RKO (cell line): ENCODE measurements around the gene COL4A6.

Experiments
- DNase-seq: peaks from one replicate; pipeline ENCODE4 v3.0.0-alpha.2; 2016; ENCODE audit warnings: low spot score

Gene COL4A6

DNA sequence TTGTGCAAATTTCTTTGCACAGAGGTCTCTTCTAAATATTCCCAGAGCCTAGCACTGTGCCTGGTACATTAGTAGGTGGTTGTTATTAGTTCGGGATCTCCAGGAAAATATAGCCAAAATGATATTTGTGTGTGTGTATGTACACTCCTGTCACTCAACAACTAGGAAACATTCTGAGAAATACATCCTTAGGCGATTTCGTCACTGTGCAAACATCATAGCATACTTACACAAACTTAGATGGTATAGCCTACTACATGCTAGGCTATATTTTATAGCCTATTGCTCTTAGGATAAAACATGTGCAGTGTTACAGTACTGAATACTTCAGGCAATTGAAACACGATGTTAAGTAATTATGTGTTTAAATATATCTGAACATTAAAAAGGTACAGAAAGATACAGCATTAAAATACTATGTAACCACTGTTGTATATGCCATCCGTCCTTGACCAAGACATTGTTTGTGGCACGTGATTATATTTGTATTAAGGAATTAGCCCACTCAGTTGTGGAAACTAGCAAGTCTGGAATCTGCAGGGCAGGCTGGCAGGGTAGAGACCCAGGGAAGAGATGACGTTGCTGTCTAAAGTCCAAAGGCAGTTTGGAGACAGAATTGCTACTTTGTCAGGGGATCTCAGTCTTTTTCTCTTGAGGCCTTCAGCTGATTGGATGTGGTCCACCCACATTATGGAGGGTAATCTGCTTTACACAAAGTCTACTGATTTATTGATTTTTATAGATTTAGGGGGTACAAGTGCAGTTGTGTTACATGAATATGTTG is 106.9 kb downstream of the COL4A6 start:
- DNase-seq, result no peak

DNA sequence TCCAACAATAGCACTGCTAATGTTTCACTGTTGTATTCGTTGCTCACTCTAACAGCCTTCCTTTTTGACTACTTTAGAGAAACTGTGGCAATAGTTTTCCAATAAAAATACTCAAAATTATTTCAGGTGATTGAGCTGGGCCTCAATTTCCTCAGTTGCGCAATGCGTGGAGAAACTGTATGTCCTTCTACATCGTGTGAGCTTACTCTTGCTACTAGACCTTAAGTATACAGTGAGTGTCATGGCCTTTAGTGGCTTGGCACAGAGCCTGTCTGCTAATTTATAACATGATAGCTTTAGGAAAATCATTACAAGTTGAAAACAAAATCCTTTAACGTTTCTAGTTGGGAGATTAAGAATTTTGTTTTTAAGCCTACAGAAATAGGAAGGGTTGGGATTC is 114.5 kb downstream of the COL4A6 start:
- no peak for DNase-seq

DNA sequence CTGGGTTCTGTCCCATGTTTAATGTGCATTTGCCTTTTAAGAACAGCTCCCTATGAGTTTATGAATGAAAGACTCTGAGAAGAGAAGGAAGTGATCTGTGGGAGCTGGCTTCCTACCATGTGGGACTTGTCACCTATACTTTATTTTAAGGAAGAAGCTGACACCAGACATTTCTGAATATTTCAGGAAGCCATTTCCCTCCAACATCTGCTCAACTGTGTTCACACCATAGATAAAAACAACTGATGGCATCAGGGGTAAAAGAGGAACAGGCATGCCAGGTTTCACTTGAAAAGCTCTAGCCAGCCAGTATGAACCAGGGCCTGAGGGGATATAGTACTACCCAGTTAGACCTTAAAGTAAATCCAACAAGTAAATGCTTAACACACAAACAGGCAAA is 116.0 kb downstream of the COL4A6 start:
- no peak for DNase-seq

DNA sequence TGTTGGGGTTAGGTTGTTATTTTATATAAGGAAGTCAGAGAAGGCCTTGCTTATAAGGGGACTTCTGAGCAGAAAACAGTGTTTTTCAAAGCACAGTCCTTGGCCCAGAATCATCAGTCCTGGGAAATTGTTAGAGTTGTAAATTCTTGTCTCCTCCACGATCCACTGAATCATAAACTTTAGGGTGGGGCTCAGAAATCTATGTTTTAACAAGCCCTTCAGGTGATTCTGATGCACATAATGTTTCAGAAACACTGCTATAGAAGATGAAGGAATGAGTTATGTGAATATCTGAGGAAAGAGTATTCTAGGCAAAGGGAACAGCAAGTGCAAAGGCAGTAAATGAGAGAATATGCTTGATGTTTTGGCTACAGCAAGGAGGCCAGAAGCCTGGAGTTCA is 121.8 kb downstream of the COL4A6 start:
- DNase-seq, result no peak

DNA sequence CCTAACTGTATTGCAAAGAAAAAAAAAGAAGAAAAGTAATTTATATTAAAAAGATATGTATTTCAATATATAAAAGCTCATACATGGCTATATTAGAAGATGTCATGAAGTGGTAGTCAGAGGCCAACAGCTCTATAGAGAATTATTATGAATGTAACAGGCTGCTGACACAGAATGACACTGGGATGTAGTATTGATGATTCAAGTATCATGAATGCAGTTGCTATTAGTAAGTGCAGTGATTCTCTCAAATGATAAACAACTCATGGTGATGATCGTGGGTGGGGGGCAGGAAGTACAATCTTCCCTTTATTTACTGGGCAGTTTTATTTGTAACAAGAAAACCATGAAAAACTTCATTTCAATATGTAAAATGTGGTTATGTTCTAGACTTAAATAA is 124.6 kb downstream of the COL4A6 start:
- DNase-seq, result peak; percentile 40

DNA sequence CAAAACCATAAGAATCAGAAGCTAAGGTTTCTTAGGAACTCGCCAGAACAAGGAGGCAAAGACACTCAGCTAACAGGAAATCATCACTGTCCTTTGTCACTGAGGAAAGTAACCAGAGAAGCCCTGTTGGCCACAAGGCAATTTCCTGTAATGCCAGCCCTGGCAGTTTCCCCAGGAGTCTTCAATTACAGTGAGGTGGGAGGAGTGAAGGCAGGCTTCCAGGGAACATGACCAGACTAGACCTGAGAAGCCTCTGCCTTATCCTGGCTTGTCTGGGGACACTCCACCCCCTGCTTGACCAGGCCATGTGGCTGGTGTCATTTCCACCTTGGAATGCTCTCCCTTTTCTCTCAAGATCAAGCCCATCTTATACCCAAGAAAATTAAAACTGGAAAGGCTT is 125.3 kb downstream of the COL4A6 start:
- DNase-seq, result no peak

DNA sequence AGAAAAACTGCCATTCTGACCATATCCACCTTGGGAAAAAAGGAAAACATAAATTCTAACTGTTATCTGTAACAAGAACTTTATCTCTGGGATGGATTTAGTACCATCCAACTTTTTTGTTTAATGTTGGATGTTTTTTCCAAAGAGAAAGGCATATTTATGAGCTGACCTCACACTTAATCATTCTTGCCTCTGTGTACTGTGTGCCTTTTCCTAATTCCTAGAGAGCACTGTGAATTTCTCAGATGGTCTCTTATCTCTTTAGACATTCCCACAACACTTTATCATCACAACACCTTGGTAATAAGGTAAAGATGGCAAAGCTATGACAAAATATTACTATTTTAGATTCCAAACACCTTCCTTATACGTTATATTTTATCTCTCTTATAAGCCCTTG is 126.2 kb downstream of the COL4A6 start:
- no peak for DNase-seq

DNA sequence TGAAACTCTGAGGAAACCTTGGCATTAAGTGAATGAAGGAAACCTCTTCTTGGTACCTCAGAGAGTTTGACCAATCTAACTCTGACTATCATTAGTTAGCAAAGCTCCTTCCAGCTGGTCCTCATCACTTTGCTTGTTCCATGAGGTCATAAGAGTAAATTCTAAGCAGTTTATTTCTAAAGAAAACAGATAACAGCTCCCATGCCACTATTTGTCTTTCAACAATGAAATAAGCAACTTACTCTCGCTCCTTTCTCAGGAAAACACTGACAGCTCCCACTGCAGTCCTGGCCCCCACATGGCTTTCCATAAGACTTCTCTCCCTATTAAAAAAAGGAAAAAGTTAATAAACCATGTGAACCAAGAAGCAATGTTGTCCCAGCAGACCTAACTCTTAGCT is 127.7 kb downstream of the COL4A6 start:
- no peak for DNase-seq

DNA sequence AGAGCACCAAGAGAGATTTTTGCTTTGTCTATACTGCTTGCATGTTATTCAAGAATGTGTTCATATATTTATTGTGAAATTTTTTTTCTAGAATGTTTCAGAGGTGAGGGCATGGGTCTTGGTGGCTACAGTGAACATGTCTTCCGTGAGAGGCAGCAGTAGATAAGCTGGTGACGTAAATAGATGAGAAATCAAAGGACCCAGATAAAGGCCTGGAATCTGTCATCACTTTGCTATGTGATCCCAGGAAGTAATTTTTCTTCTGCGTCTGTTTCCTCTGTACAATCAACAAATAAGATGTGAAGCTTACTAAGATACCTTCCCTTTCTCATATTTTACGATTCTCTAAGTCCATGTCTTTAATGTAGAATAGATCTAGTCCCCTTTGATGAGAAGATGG is 129.1 kb downstream of the COL4A6 start:
- DNase-seq, result peak; percentile 24

DNA sequence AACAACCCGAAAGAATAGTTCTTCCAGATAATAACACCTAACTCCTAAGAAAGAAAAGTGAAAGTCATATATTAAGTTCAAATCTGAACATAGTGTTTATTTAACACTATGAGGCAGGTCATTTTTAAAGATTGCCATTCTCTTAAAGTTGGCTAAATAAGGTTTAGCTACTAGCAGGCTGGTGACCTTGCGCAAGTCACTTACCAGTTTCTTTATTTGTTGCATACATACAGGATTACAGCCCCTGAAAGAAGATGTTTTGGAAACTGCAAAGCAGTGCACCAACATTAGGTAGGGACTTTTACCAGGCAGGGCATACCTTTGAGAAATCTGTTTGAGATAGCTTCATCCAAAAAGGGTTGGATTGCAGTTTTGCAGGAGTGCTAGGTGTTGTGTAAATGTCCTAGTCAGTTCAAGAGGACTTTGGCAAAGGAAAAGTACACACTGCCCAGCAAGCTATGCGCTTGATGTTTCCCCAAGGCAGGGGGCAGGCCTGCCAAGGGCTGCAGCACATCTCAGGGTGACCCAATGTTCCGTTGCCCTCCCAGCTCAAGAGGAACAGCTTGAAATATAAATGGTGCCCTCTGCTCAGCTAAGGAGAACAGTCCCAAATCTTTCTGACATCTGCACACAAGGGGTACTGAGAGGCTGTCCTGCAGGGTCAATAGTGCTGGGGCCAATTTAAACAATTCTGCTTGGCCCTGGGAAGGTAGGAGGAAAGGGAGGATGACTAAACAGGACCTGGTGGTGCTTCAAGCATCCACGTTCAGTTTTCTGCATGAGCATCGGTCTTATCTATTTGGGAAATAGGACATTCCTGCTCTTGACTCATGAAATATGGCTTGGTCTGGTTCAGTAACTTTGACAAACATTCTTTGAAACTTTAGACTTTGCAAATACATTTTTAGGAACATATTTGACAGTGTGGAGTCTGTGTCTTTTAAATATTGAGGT is 130.8 kb downstream of the COL4A6 start:
- DNase-seq, result no peak

DNA sequence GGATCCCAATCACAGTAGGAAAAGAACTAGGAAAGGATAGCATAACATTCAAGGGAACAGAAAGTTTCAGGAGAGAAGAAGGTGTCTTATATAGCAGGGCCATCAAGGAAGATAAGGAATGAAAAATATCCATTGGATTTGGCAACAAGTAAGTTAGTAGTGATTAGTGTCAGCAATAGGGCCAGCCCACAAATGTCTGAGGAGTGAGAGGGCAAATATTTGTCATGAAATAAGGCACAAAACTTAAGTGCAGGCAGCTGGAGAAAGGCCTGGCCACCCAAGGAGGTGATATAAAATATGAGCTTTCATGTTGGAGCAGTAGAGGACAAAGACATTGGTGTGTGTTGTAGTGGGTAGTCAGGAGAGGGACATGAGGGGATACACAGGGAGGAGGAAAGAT is 132.1 kb downstream of the COL4A6 start:
- no peak for DNase-seq

DNA sequence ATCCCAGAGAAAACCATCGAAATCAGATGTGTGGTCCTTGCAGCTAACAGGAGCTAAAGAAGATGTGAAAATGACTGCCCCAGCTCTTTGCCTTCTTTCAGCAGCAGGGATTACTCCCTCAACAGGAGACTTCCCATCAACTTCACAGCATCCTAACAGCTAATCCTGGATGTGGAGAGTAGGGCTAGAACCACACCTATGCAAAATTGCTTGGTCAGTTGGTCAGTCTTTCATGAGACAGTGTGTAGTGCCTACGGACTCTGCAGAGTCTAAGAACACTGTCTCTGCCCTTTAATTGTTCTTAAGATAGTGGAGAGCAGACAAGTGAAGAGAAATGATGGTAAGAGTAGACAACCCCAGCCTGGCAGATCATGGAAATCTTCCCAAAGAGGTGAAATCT is 133.5 kb downstream of the COL4A6 start:
- DNase-seq, result no peak

DNA sequence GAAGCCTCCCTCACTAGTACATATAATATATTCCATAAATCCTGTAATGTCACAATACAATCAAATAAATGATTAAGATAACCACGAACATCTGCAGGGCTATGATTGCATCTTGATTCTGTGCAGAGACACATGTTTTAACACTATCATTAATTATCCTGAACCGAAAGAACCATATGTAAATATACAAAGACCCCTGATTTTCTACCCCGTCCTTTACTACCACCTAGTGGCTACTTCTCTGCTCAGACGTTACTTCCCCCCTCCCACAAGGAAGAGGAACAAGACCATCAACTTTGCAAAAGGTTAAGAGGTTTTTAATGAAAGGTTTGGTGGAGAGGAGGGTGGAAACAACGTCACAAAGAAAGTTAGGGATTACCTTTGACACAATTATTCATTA is 134.0 kb downstream of the COL4A6 start:
- DNase-seq, result peak; percentile 5

DNA sequence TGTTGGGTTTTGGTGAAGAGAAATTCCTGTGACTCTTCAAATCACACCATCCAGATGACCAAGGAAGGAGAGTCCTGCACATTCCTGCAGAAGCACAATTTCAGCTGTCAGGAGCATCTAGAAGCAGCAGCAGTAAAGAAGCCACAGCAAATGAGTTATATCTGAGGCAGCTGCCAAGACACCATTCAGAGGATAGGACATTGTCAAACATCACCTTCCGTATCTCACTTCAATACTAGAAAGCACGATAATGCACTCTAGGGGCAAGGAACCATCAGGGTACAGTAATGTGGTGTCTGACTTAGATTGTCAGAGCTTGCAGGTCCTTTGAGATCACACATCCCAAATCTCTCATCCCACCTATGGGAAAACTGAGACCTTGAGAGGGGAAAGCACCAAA is 134.5 kb downstream of the COL4A6 start:
- no peak for DNase-seq

DNA sequence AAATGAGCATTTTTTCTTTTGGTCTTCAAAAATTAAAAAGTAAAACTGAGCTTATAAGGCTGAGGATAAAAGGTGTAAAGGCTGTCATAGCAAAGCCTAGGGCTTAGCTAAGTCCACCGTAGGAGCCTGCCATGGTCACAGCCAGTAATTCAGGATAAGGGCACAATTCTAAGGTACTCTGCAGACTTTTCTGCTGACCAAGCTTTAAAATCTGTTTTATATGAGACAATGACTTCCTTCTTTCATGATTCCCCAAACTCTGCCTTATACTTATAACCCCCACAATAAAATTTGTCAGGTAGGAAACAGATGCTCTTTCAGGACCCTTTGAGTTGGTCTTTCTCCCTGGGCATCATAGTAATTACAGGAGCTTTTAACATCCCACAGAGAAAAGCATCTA is 138.5 kb downstream of the COL4A6 start:
- no peak for DNase-seq

DNA sequence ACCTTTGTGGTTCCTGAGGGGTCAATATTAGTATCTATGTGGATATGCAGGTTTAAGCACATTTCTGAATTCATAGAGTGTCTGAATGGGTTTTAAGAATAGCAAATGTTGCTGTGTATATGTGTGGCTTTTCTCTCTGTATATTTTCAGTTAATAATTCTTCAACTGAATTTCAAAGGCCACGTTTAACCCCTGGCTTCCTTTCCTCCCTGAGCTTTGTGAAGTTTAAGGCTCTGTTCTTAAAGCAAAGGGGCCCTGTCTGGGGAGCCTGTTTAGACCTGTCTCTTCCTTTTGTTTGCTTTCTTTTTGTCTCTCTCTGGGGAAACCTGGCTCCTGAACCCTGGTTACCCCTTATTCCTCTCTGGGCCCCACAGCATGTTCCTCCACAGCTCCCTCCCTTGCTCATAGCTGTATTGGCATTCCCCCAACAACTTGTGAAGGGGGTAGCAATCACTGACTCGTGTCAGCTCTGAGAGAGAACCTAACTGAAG is 139.1 kb downstream of the COL4A6 start:
- no peak for DNase-seq

DNA sequence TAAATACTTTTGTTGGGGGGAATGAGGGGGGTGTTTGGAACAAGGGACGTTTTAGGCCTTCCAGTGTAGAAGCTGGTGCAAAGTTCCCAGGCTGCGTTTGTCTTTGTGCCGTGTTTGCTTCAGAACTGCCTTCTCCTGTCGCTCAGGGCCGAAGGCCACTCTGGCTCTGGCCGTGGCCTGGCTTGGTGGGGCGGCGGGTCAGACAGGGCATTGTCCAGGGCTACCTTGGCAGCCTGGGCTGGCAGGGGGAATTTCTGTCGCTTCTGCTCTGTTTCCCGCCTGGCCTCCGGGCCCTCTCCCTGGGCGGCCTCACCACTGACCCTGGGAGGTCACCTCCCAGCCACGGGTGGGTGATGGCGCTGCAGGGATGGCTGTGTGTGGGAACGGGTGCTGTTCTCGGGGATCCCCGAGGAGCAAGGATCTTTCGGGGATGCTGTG is 140.0 kb downstream of the COL4A6 start:
- DNase-seq, result no peak

DNA sequence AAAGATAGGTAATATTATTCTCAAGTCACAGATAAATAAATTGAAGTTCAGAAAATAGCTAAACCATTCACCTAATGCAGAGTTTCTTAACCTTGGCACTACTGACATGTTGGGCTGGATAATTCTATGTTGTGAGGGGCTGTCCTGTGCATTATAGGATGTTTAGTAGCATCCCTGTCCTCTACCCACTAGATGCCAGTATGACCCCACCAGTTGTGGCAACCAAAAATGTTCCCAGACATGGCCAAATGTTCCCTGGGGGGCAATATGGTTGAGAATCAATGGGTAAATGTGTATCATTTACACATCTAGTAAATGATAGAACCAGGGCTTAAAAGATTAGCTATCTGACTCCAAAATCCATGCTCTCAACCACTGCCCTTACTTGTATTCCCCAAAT is 140.9 kb downstream of the COL4A6 start:
- DNase-seq, result no peak

DNA sequence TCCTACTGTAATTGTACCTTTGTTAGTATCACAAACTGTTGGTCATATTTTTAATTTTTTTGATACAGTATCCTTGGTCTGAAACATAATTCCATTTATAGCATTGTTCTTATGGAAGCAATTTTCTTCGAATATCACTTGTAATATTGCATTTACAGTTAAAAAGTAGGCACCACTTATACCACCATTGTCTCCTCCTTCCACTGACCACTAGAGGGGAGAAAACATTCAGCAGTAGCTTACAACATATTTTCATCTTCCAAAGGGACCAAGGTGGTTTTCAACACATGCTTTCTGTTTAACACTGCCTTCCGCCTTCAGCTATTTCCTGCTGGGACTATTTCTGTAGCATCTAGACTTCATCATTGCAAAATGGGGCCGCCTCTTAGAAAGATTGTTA is 146.2 kb downstream of the COL4A6 start:
- no peak for DNase-seq

DNA sequence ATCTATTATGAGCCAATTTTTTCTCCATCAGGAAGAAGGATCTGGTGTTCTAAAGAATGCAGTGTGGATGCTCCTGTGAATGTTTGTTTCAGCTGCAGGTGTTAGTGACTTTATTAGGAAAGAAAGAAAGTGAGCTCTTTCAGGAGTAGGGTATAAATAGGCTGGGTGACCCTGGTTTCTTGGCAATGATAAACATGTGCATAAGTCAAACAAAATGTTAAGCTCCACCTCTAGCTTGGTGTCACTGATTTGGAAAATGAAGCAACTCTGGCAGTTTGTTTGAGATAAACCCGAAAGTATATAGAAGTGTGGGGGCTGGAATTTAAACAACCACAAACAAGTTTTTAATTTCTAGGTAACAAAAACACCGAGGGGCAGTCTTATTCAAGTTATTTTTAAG is 152.3 kb downstream of the COL4A6 start:
- DNase-seq, result no peak

DNA sequence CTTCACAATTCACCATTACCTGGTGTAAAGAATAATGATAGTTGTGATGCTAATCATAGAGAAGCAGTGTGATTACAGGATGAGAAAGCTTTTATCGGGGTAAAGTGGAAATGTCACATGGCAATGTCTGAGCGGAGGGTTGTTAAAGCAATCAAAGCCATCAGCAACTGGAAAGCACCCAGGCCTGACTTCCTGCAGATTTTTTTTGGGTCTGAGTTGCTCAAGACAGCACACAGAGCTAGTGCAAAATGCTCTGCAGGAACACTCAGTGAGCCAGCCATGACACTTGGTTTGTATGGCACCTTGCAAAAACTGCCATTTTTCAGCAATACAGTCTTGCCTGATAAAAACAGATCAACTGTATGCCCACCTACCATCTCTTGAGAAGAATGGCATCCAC is 152.9 kb downstream of the COL4A6 start:
- no peak for DNase-seq

DNA sequence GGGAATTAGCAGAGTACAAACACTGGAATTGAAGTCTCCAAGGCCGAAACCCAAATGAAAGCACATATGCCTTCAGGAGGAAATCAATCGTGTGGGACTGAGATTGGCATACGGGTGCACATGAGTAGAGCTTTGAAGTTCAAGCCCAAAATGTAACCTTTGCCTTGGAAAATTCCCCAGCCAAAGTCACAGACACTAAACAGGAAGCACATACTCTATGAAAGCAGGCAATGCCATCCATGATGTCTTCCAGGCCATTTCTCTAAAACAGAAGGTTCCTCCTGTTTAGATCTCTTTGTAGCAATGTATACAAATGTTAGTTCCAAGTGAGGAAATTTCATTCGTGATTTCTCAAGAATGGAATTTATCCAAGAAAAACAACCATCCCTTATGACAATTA is 162.5 kb downstream of the COL4A6 start:
- no peak for DNase-seq

DNA sequence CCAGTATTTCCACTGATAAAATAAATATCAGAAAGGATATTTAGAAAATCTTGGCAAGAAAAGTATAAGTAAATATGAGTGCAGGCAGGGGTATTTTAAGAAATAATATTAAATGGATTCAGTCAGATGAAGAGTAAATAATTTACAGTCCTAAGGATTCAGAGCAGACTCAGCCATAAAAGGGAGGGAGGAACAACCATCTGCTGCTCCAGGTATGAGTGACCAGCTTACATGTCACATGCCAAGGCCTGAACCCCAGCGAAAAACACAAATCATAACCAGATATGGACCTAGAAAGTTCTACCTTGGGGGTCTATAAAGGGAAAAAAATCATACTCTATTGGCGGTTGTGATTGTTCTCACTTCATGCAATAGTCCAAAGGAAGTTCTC is 166.8 kb downstream of the COL4A6 start:
- no peak for DNase-seq
